HEK293 (cell line): ENCODE results near the gene SMC4.
A peak's percentile ranks its signal among the peaks of the same experiment; 100 is the strongest.

Experiments used
- CTCF ChIA-PET: fragments of 350-600 bp; formaldehyde crosslinking; extraction: SDS; loops from one replicate; lab custom pipeline; 2021; ENCODE audit warnings: antibody characterized with exemption; lab: Yijun Ruan, JAX
- POLR2A ChIA-PET: fragments of 300-600 bp; formaldehyde crosslinking; extraction: SDS; loops from one replicate; lab custom pipeline; 2020; ENCODE audit warnings: antibody characterized with exemption, inconsistent platforms; lab: Yijun Ruan, JAX
- H3K27ac ChIP-seq: fragments of 200-500 bp; sonication (Bioruptor generic); 2 replicates; pipeline ENCODE4 v1.5.1; 2014; ENCODE audit warnings: low read depth, low read length, control low read depth, inconsistent platforms; ENCODE audit errors: extremely low read depth
- H3K36me3 ChIP-seq, 2 experiments: fragments of 200-500 bp in 1 of 2; sonication (Bioruptor generic) in 1 of 2; 1 replicate in 1 of 2; 2 replicates in 1 of 2; pipeline ENCODE4 v1.5.1; 2014 to 2017; ENCODE audit warnings: inconsistent platforms in 2 of 2, low read length in 2 of 2; ENCODE audit not compliant: control insufficient read depth in 2 of 2, insufficient read depth in 1 of 2
- H3K4me1 ChIP-seq: fragments of 200-500 bp; sonication (Bioruptor generic); 2 replicates; pipeline ENCODE4 v1.5.1; 2014; ENCODE audit warnings: mild to moderate bottlenecking, low read length, inconsistent platforms; ENCODE audit not compliant: control insufficient read depth, insufficient read depth
- H3K4me3 ChIP-seq: 2 replicates; pipeline ENCODE4 v1.5.1; 2011; ENCODE audit warnings: low read depth, mild to moderate bottlenecking, control low read depth, low read length, moderate library complexity
- H3K9me3 ChIP-seq: fragments of 200-500 bp; sonication (Bioruptor generic); 2 replicates; pipeline ENCODE4 v1.5.1; 2014; ENCODE audit warnings: low read depth, low read length, inconsistent platforms; ENCODE audit not compliant: control insufficient read depth, insufficient read depth
- KLF1 ChIP-seq: fragments of 450-650 bp; formaldehyde crosslinking; IDR thresholded peaks from 2 replicates; pipeline ENCODE4 v1.5.1; 2016; ENCODE audit warnings: missing biosample characterization, missing genetic modification characterization
- KLF16 ChIP-seq: fragments of 450-650 bp; formaldehyde crosslinking; IDR thresholded peaks from 2 replicates; pipeline ENCODE4 v1.5.1; 2017; ENCODE audit warnings: missing biosample characterization, missing genetic modification characterization
- PRDM1 ChIP-seq: fragments of 450-650 bp; formaldehyde crosslinking; IDR thresholded peaks from 2 replicates; pipeline ENCODE4; 2016; ENCODE audit warnings: missing biosample characterization, missing genetic modification characterization
- PRDM6 ChIP-seq: fragments of 450-650 bp; formaldehyde crosslinking; IDR thresholded peaks from 2 replicates; pipeline ENCODE4 v1.5.1; 2017; ENCODE audit warnings: missing biosample characterization, missing genetic modification characterization
- SETDB1 ChIP-seq: IDR thresholded peaks from one replicate; pipeline ENCODE4 v1.6.1; 2017; ENCODE audit warnings: mild to moderate bottlenecking, low read length, moderate library complexity, mixed read lengths; ENCODE audit not compliant: insufficient read length
- SP7 ChIP-seq: fragments of 450-650 bp; formaldehyde crosslinking; IDR thresholded peaks from 2 replicates; pipeline ENCODE4 v1.5.1; 2016; ENCODE audit warnings: missing biosample characterization, missing genetic modification characterization
- ZFHX2 ChIP-seq: fragments of 450-650 bp; formaldehyde crosslinking; conservative IDR thresholded peaks from 2 replicates; pipeline ENCODE4 v1.5.1; 2016; ENCODE audit warnings: missing biosample characterization, missing genetic modification characterization
- ZNF133 ChIP-seq: fragments of 450-650 bp; formaldehyde crosslinking; IDR thresholded peaks from 2 replicates; pipeline ENCODE4 v1.5.1; 2016; ENCODE audit warnings: missing biosample characterization, missing genetic modification characterization
- ZNF155 ChIP-seq: fragments of 450-650 bp; formaldehyde crosslinking; IDR thresholded peaks from 2 replicates; pipeline ENCODE4 v1.5.1; 2016; ENCODE audit warnings: missing biosample characterization, missing genetic modification characterization
- ZNF214 ChIP-seq: fragments of 450-650 bp; formaldehyde crosslinking; IDR thresholded peaks from 2 replicates; pipeline ENCODE4 v1.5.1; 2017; ENCODE audit warnings: missing biosample characterization, mild to moderate bottlenecking, missing genetic modification characterization, borderline replicate concordance
- ZNF324 ChIP-seq: fragments of 450-650 bp; formaldehyde crosslinking; IDR thresholded peaks from 2 replicates; pipeline ENCODE4 v1.5.1; 2016; ENCODE audit warnings: missing biosample characterization, missing genetic modification characterization
- ZNF394 ChIP-seq: fragments of 450-650 bp; formaldehyde crosslinking; IDR thresholded peaks from 2 replicates; pipeline ENCODE4 v1.5.1; 2016; ENCODE audit warnings: missing biosample characterization, missing genetic modification characterization, mild to moderate bottlenecking, moderate library complexity, borderline replicate concordance
- ZNF426 ChIP-seq: fragments of 450-650 bp; formaldehyde crosslinking; IDR thresholded peaks from 2 replicates; pipeline ENCODE4 v1.5.1; 2017; ENCODE audit warnings: missing biosample characterization, missing genetic modification characterization, mild to moderate bottlenecking, inconsistent platforms, moderate library complexity
- ZNF549 ChIP-seq: fragments of 450-650 bp; IDR thresholded peaks from 2 replicates; pipeline ENCODE4 v1.5.1; 2018; ENCODE audit warnings: missing biosample characterization, missing genetic modification characterization, mild to moderate bottlenecking, inconsistent platforms, moderate library complexity
- ZNF621 ChIP-seq: fragments of 450-650 bp; formaldehyde crosslinking; IDR thresholded peaks from 2 replicates; pipeline ENCODE4 v1.5.1; 2017; ENCODE audit warnings: missing biosample characterization, missing genetic modification characterization
- ZNF629 ChIP-seq: fragments of 450-650 bp; formaldehyde crosslinking; IDR thresholded peaks from 2 replicates; pipeline ENCODE4 v1.5.1; 2017; ENCODE audit warnings: missing biosample characterization, missing genetic modification characterization
- ZNF645 ChIP-seq: fragments of 450-650 bp; formaldehyde crosslinking; IDR thresholded peaks from 2 replicates; pipeline ENCODE4; 2016; ENCODE audit warnings: missing biosample characterization, missing genetic modification characterization
- ZNF660 ChIP-seq: fragments of 450-650 bp; IDR thresholded peaks from 2 replicates; pipeline ENCODE4 v1.5.1; 2018; ENCODE audit warnings: missing biosample characterization, mild to moderate bottlenecking, missing genetic modification characterization
- ZNF747 ChIP-seq: fragments of 450-650 bp; formaldehyde crosslinking; IDR thresholded peaks from 2 replicates; pipeline ENCODE4 v1.5.1; 2016; ENCODE audit warnings: missing biosample characterization, missing genetic modification characterization
- ZSCAN23 ChIP-seq: fragments of 450-650 bp; formaldehyde crosslinking; IDR thresholded peaks from 2 replicates; pipeline ENCODE4 v1.5.1; 2016; ENCODE audit warnings: missing biosample characterization, missing genetic modification characterization
- TF ChIP-seq, protein P1 (sequence below): fragments of 450-650 bp; formaldehyde crosslinking; IDR thresholded peaks from 2 replicates; pipeline ENCODE4 v1.5.1; 2016; ENCODE audit warnings: missing biosample characterization, missing genetic modification characterization
- TF ChIP-seq, protein P2 (sequence below): fragments of 450-650 bp; formaldehyde crosslinking; IDR thresholded peaks from 2 replicates; pipeline ENCODE4 v1.5.1; 2016; ENCODE audit warnings: missing biosample characterization, missing genetic modification characterization
- TF ChIP-seq, protein P3 (sequence below): fragments of 450-650 bp; IDR thresholded peaks from 2 replicates; pipeline ENCODE4 v1.5.1; 2018; ENCODE audit warnings: missing biosample characterization, missing genetic modification characterization

The SMC4 gene

GRCh38 chr3:160449636-160450598 lies 50.5 kb downstream of the SMC4 start, which contains the start of gene TRIM59 (continued):
- TF ChIP-seq, protein P1, sequence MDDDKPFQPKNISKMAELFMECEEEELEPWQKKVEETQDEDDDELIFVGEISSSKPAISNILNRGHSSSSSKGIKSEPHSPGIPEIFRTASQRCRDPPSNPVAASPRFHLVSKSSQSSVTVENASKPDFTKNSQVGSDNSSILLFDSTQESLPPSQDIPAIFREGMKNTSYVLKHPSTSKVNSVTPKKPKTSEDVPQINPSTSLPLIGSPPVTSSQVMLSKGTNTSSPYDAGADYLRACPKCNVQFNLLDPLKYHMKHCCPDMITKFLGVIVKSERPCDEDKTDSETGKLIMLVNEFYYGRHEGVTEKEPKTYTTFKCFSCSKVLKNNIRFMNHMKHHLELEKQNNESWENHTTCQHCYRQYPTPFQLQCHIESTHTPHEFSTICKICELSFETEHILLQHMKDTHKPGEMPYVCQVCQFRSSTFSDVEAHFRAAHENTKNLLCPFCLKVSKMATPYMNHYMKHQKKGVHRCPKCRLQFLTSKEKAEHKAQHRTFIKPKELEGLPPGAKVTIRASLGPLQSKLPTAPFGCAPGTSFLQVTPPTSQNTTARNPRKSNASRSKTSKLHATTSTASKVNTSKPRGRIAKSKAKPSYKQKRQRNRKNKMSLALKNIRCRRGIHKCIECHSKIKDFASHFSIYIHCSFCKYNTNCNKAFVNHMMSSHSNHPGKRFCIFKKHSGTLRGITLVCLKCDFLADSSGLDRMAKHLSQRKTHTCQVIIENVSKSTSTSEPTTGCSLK (tag by site-specific recombination) = no peak
- TF ChIP-seq ZFHX2 (peak; percentile 50), ZNF660 (peak; percentile 2; the same call in 1 of the 2 replicates)

- H3K4me3 ChIP-seq = no peak overlapping the region
- ChIA-PET CTCF (no interaction called here), POLR2A (interaction anchor here (2.7 to 3.0 kb wide), 2 partner anchors 8 to 15 kb away, joined by 13 to 22 read pairs; no protein-coding TSS in a partner anchor)
These were observed 51.4 kb downstream of the SMC4 start for GRCh38 chr3:160450846-160451245.

GRCh38 chr3:160451602-160452001 lies 52.2 kb downstream of the SMC4 start:
- no peak overlapping the region for H3K27ac ChIP-seq
- ChIA-PET CTCF (no interaction called here), POLR2A (interaction anchor here (3.0 kb wide), 1 partner anchor 16 kb away, joined by 22 read pairs; no protein-coding TSS in a partner anchor)
- H3K9me3 ChIP-seq = no peaks in the 10 kb centered on the region
- H3K4me3 ChIP-seq = no peak overlapping the region
- H3K36me3 ChIP-seq = peaks cover 0 to 3% of the 10 kb centered on the region in 2 experiments; a peak in 1 of 3 replicates
- H3K4me1 ChIP-seq = no peaks in the 10 kb centered on the region
- TF ChIP-seq ZNF155 (tag by site-specific recombination) = no peak
- no peak for TF ChIP-seq SETDB1
- TF ChIP-seq PRDM1 (tag by site-specific recombination) = no peak
- no peak for TF ChIP-seq SP7 (tag by site-specific recombination)
- no peak for TF ChIP-seq PRDM6 (tag by site-specific recombination)
- no peak for TF ChIP-seq ZNF747
- TF ChIP-seq, protein P2, sequence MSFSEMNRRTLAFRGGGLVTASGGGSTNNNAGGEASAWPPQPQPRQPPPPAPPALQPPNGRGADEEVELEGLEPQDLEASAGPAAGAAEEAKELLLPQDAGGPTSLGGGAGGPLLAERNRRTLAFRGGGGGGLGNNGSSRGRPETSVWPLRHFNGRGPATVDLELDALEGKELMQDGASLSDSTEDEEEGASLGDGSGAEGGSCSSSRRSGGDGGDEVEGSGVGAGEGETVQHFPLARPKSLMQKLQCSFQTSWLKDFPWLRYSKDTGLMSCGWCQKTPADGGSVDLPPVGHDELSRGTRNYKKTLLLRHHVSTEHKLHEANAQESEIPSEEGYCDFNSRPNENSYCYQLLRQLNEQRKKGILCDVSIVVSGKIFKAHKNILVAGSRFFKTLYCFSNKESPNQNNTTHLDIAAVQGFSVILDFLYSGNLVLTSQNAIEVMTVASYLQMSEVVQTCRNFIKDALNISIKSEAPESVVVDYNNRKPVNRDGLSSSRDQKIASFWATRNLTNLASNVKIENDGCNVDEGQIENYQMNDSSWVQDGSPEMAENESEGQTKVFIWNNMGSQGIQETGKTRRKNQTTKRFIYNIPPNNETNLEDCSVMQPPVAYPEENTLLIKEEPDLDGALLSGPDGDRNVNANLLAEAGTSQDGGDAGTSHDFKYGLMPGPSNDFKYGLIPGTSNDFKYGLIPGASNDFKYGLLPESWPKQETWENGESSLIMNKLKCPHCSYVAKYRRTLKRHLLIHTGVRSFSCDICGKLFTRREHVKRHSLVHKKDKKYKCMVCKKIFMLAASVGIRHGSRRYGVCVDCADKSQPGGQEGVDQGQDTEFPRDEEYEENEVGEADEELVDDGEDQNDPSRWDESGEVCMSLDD = no peak
- TF ChIP-seq ZNF133 = no peak
- TF ChIP-seq ZNF324 (tag by site-specific recombination) = no peak
- TF ChIP-seq ZNF621 (tag by site-specific recombination) = no peak
- TF ChIP-seq, protein P3, sequence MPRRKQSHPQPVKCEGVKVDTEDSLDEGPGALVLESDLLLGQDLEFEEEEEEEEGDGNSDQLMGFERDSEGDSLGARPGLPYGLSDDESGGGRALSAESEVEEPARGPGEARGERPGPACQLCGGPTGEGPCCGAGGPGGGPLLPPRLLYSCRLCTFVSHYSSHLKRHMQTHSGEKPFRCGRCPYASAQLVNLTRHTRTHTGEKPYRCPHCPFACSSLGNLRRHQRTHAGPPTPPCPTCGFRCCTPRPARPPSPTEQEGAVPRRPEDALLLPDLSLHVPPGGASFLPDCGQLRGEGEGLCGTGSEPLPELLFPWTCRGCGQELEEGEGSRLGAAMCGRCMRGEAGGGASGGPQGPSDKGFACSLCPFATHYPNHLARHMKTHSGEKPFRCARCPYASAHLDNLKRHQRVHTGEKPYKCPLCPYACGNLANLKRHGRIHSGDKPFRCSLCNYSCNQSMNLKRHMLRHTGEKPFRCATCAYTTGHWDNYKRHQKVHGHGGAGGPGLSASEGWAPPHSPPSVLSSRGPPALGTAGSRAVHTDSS = no peak
- no peak for TF ChIP-seq ZNF426
- TF ChIP-seq ZNF394 (tag by site-specific recombination) = no peak
- TF ChIP-seq KLF16 = no peak
- TF ChIP-seq ZNF629 = no peak
- TF ChIP-seq ZNF214 (tag by site-specific recombination) = no peak
- TF ChIP-seq ZNF645 = no peak
- TF ChIP-seq ZSCAN23 (tag by site-specific recombination) = no peak

More at GRCh38 chr3:160450846-160451245, 51.4 kb downstream of the SMC4 start:
- Histone ChIP-seq H3K27ac (no peak overlapping the region; the same call in 1 of the 2 replicates), H3K36me3 (peaks cover 0 to 7% of the 10 kb centered on the region in 2 experiments; a peak in 2 of 3 replicates), H3K4me1 (no peaks in the 10 kb centered on the region), H3K9me3 (no peaks in the 10 kb centered on the region)
- TF ChIP-seq KLF1 (no peak), SP7 (tag by site-specific recombination) (no peak), ZNF549 (tag by site-specific recombination) (no peak)
